Measurements from ENCODE around the gene HIP1.

The HIP1 gene

DNA sequence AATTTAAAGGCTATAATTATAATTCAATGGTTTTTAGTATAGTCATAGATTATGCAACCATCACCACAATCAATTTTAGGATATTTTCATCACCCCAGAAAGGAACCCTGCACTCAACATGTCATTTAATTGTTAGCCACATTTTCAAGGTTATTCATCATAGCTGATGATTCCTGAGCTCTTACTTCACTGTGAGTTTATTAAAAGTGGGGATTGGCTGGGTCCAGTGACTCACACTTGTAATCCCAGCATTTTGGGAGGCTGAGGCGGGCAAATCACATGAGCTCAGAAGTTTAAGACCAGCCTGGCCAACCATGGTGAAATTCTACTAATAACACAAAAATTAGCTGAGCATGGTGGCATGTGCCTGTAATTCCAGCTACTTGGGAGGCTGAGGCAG is 32.5 kb upstream of the HIP1 start:
- TF ChIP-seq ZBTB7A (IDR thresholded peaks at IDR 0.05; ENCODE audit: low read depth) (no peak), NFIC (IDR thresholded peaks at IDR 0.05) (no peak), CREB1 (IDR thresholded peaks at IDR 0.05; ENCODE audit: low read depth) (no peak), CEBPB (IDR thresholded peaks at IDR 0.05) (no peak), TEAD4 (IDR thresholded peaks at IDR 0.05) (no peak)

DNA sequence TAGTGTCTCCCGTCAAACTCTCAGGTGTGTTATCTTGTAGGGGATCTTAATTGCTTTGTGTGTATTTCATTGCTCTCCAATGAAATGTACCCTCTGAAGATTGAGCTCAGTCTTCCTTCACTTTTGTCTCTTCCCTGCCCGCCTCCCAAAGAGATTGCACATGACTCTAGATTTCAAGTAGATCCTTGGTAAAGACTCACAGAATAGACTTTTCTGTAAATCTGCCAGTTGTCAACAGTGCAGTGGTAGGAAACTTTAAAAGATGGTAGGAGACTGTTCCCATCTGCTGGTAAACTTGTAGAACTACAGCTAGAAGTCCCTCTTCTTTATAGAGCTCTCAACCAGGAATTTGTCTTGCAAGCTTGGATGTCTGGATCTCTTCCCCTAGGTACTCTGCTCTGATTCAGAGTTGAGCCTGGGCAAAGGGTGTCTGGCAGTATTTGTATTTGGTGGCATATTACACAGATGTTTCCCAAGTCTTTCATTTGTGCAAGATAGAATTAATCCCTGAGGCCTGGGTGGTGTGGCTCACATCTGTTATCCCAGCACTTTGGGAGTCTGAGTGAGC is 23.7 kb upstream of the HIP1 start:
- TF ChIP-seq RAD21 (IDR thresholded peaks at IDR 0.05; ENCODE audit: low read depth) (peak; percentile 87), TEAD4 (IDR thresholded peaks at IDR 0.05) (no peak)

GRCh38 chr7:75758491-75758890 is 19.8 kb upstream of the HIP1 start:
- TF ChIP-seq EGR1 (IDR thresholded peaks at IDR 0.05): no peak

GRCh38 chr7:75757860-75758259 is 19.1 kb upstream of the HIP1 start:
- TF ChIP-seq EP300 (IDR thresholded peaks at IDR 0.05; ENCODE audit: borderline replicate concordance) (no peak), TEAD4 (IDR thresholded peaks at IDR 0.05) (no peak), FOXM1 (IDR thresholded peaks at IDR 0.05; ENCODE audit: borderline replicate concordance, low read depth) (no peak), MAX (IDR thresholded peaks at IDR 0.05) (no peak), RAD21 (IDR thresholded peaks at IDR 0.05; ENCODE audit: low read depth) (no peak), EGR1 (IDR thresholded peaks at IDR 0.05) (no peak), TCF12 (IDR thresholded peaks at IDR 0.05; ENCODE audit: low read depth) (no peak), NFIC (IDR thresholded peaks at IDR 0.05) (no peak), TAF1 (IDR thresholded peaks at IDR 0.05; ENCODE audit: low read depth) (no peak), YY1 (IDR thresholded peaks at IDR 0.05; ENCODE audit: low read depth) (no peak), CEBPB (IDR thresholded peaks at IDR 0.05) (no peak)
- TF ChIP-seq, protein P1, sequence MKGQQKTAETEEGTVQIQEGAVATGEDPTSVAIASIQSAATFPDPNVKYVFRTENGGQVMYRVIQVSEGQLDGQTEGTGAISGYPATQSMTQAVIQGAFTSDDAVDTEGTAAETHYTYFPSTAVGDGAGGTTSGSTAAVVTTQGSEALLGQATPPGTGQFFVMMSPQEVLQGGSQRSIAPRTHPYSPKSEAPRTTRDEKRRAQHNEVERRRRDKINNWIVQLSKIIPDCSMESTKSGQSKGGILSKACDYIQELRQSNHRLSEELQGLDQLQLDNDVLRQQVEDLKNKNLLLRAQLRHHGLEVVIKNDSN (IDR thresholded peaks at IDR 0.05): no peak

- TF ChIP-seq FOXM1 (IDR thresholded peaks at IDR 0.05; ENCODE audit: borderline replicate concordance, low read depth): no peak
- peak; percentile 46; the same call in 1 of the 2 replicates for TF ChIP-seq RAD21 (IDR thresholded peaks at IDR 0.05; ENCODE audit: low read depth)
These were observed 18.4 kb upstream of the HIP1 start for GRCh38 chr7:75756991-75757676.

GRCh38 chr7:75756206-75756990 is 17.7 kb upstream of the HIP1 start:
- TF ChIP-seq EP300 (IDR thresholded peaks at IDR 0.05; ENCODE audit: borderline replicate concordance) (no peak), TAF1 (IDR thresholded peaks at IDR 0.05; ENCODE audit: low read depth) (no peak), FOXM1 (IDR thresholded peaks at IDR 0.05; ENCODE audit: borderline replicate concordance, low read depth) (no peak), CEBPB (IDR thresholded peaks at IDR 0.05) (no peak), YY1 (IDR thresholded peaks at IDR 0.05; ENCODE audit: low read depth) (no peak), ZBTB7A (IDR thresholded peaks at IDR 0.05; ENCODE audit: low read depth) (no peak), CREB1 (IDR thresholded peaks at IDR 0.05; ENCODE audit: low read depth) (no peak), TCF12 (IDR thresholded peaks at IDR 0.05; ENCODE audit: low read depth) (no peak), REST (IDR thresholded peaks at IDR 0.05; ENCODE audit: low read depth) (no peak), MAX (IDR thresholded peaks at IDR 0.05) (no peak), NFIC (IDR thresholded peaks at IDR 0.05) (no peak), EGR1 (IDR thresholded peaks at IDR 0.05) (no peak), TEAD4 (IDR thresholded peaks at IDR 0.05) (no peak), RAD21 (IDR thresholded peaks at IDR 0.05; ENCODE audit: low read depth) (no peak)
- TF ChIP-seq, protein P1 (IDR thresholded peaks at IDR 0.05): no peak

- TF ChIP-seq REST (IDR thresholded peaks at IDR 0.05; ENCODE audit: low read depth) (no peak), YY1 (IDR thresholded peaks at IDR 0.05; ENCODE audit: low read depth) (no peak), FOXM1 (IDR thresholded peaks at IDR 0.05; ENCODE audit: borderline replicate concordance, low read depth) (no peak), NFIC (IDR thresholded peaks at IDR 0.05) (peak; percentile 67), MAX (IDR thresholded peaks at IDR 0.05) (no peak), TEAD4 (IDR thresholded peaks at IDR 0.05) (no peak), TAF1 (IDR thresholded peaks at IDR 0.05; ENCODE audit: low read depth) (no peak), EP300 (IDR thresholded peaks at IDR 0.05; ENCODE audit: borderline replicate concordance) (no peak), CREB1 (IDR thresholded peaks at IDR 0.05; ENCODE audit: low read depth) (no peak), EGR1 (IDR thresholded peaks at IDR 0.05) (no peak), RAD21 (IDR thresholded peaks at IDR 0.05; ENCODE audit: low read depth) (no peak), CEBPB (IDR thresholded peaks at IDR 0.05) (no peak), TCF12 (IDR thresholded peaks at IDR 0.05; ENCODE audit: low read depth) (0 out of 2 replicates have a peak, but pooled peaks have one; percentile 14), ZBTB7A (IDR thresholded peaks at IDR 0.05; ENCODE audit: low read depth) (no peak)
- TF ChIP-seq, protein P1 (IDR thresholded peaks at IDR 0.05): no peak
These were observed 4.7 kb upstream of the HIP1 start for GRCh38 chr7:75743455-75743859.

All from Ishikawa (cell line).